Germinal center (tissue), 1 donor: Measurements from ENCODE around the gene COQ8B.
"Not testable (repeated sequence)": the region's sequence is repeated elsewhere in the genome, so short reads cannot be mapped to it uniquely, and the experiment has no call there.

Experiments used
- DNase-seq: peaks from one replicate; pipeline ENCODE4 v3.0.0; 2012; ENCODE audit warnings: mixed read lengths, low spot score

COQ8B gene

DNA sequence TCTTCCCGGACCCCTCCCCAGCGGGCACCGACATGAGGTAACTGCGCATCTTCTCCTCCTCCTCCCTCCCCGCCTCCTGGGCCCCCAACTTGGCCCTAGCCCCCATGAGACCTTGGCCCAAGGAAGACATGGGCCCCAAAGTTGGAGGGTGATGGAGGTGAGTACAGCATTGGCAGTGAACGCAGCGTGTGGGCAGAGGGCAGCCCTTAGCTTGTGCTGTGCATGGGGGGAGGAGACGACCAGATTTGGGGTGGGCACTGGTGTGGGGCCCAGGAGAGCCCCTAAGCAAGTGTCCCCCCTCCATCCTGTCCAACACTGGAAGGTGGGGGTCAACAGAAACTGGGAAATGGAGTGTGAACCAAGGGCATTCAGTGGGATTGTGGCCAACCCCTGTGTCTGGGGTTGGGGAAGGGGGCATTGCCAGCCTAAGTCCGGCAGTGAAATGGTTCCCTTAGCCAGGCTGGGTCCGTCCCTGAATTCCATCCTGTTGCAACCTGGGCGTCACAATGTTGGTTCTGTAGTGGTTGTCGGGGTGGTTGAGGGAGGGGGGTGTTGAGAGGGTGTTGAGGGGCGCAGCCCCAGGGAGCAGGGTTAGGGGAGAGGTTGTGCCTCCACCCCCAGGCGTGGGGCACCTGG lies 49.8 kb downstream of the COQ8B start:
- no peak for DNase-seq

DNA sequence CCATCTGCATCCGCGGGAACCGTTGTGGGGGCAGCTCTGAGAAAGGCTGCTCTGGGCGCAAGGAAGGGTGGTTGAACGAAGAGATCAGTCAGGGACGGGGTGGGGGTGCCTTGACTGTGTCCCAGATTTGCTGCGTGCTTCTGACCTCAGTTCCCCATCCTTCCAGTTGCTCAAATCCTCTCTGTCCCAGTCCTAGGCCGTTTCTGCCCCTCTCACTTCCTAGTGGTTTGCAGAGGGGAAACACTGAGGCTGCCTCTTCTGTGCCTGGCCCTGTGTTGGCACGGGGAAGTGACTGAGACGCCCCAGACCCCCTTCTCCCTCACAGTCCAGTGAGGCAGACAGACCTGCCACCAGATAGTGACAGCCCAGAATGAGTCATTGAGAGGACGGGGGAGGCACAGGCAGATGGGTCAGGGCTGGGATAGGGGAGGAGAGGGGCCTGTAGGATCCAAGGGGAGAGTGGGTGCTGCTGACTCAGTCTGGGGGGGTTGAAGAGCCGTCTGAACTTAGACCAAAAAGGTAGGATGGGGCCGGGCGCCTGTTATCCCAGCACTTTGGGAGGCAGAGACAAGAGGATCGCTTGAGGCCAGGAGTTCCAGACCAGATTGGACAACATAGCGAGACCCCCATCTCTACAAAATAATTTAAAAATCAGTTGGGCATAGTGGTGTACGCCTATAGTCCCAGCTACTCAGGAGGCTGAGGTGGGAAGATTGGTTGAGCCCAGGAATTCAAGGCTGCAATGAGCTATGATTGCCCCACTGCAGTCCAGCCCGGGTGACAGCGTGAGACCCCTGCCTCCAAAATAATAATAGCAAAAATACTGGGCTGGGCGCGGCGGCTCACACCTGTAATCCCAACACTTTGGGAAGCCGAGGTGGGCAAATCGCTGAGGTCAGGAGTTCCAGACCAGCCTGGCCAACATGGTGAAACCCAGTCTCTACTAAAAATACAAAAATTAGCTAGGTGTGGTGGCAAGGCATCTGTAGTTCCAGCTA lies 52.7 kb downstream of the COQ8B start:
- no peak for DNase-seq

DNA sequence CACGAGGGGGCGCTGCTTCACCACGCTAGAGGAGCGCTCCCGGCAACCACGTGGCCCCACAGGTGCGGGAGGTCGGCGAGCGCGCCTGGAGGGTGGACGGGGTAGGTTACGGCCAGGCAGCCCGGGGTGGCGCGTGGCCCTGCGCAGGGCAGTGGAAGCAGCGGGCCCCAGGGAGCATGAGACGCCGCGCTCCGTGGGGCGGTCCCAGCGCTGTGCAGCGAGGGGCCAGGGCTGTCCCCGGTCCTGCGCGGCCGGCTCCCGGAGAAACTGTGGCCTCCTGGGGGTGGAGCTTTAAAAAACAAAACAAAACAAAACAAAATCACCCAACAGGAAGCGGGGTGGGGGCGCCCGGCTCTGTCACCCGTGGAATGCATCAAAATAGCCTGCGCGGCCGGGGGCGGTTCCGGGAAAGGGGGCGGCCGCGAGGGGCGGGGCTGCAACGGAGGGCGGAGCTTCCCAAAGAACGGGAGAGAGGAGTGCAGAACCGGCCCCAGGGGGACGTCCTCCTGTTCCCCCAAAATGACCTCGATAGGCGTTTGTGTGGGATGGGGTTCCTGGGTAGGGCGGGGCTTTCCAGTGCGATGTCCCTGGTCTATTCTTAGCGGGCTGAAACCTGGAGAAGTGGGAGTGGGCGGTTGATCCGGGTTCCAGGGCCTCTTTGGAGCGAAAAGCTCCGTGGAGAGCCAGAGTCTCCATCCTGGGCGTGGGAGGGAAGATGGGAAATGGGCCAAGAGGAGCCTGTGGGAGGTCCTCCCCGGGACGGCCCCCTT lies 53.6 kb downstream of the COQ8B start:
- DNase-seq, result peak; percentile 91

DNA sequence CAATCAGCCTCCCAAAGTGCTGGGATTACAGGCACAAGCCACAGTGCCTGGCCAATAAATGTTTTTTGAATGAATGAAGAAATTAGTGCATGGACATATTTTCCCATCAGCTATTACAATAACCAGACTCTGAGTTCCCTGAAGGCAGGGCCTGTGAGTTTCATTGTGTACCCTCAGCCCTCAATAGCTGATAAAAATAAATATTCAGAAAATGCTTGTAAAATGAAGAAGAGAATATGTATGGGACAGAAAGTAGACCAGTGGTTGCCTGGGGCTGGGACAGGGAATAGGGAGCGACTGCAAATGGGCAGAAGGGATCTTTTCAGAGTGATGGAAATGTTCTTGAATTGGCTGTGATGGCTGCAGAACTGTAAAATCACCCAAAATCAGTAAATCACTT lies 55.1 kb downstream of the COQ8B start:
- DNase-seq, result no peak

DNA sequence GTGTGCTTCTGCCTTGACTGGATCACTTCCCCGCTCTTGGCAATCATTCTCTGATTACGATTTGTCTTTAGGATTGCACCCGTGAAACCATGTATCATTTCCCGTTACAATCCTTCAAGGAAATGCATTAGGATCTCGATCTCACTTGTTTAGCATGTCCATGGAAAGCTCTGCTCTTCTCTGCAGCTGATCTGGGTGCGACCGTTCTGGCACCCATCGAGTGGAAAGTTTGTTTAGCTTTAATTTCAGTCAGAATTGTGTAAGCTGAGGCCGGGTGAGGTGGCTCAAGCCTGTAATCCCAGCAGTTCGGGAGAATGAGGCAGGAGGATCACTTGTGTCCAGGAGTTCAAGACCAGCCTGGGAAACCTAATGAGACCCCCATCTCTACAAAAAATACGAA lies 57.1 kb downstream of the COQ8B start:
- DNase-seq, result no peak

DNA sequence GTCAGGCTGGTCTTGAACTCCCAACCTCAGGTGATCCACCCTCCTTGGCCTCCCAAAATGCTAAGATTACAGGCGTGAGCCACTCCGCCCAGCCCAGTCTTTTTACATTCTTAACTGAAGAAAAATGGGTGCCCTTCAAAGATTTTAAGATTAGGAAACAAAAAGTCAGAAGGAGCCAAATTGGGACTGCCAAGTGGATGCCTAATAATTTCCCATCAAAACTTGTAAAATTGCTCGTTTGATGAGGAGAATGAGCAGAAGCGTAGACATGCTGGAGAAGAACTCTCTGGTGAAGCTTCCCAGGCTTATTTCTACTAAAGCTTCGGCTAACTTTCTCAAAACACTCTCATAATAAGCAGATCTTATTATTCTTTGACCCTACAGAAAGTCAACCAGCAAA lies 57.6 kb downstream of the COQ8B start:
- no peak for DNase-seq

DNA sequence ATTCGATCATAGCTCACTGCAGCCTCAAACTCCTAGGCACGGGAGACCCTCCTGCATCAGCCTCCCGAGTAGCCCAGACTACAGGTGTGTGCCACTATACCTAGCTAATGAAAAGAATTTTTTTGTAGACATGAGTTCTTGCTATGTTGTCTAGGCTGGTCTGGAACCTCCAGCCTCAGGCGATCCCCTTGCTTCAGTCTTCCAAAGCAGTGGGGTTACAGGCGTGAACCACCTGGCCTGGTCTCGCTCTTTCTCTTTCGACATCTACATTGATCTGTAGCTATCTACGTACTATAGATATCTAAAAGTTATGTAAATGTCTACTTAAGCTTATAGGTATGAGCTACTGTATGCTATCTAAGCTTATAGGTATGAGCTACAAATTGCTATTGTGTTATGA lies 58.7 kb downstream of the COQ8B start:
- no peak for DNase-seq

DNA sequence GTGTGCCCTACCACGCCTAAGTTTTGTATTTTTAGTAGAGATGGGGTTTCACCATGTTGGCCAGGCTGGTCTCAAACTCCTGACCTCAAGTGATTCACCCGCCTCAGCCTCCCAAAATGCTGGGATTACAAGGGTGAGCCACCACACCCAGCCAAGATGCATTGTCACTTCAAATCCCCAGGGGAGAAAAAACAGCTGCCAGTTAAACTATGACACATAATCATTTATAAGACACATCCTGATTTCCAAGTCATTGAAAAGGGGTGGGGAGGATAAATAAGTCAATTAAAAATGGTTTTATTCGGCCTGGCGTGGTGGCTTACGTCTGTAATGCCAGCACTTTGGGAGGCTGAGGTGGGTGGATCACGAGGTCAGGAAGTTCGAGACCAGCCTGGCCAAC lies 61.0 kb downstream of the COQ8B start:
- DNase-seq, result not testable (repeated sequence)

DNA sequence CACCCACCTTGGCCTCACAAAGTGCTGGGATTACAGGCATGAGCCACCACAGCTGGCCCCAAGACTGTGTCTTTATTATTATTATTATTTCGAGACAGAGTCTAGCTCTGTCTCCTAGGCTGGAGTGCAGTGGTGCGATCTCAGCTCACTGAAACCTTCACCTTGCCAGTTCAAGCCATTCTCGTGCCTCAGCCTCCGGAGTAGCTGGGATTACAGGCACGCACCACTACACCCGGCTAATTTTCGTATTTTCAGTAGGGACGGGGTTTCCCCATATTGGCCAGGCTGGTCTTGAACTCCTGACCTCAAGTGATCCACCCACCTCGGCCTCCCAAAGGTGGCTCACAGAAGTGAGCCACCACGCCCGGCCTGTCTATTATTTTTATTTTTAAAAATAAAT lies 64.4 kb downstream of the COQ8B start:
- not testable (repeated sequence) for DNase-seq

DNA sequence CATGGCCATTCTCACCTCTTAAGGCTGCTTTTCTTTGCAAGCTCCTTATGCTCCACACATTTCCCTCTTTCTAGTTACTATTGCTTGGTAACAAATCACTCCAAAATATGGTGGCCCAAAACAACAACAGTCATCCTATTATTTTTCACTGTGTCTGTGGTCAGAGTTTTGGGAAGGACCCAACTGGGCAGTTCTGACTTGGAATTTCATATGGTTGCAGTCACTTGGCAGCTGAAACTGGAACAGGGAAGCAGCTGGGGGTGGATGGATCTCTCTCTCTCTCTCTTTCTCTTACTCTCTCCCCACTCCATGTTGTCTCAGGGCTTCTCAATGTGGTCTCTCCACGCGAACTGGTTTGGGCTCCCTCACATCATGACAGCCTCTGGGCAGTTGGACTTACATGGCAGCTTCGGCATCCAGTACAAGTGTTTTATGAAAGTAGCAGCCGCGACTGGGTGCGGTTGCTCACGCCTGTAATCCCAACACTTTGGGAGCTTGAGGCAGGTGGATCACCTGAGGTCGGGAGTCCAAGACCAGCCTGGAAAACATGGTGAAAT lies 65.9 kb downstream of the COQ8B start:
- no peak for DNase-seq

DNA sequence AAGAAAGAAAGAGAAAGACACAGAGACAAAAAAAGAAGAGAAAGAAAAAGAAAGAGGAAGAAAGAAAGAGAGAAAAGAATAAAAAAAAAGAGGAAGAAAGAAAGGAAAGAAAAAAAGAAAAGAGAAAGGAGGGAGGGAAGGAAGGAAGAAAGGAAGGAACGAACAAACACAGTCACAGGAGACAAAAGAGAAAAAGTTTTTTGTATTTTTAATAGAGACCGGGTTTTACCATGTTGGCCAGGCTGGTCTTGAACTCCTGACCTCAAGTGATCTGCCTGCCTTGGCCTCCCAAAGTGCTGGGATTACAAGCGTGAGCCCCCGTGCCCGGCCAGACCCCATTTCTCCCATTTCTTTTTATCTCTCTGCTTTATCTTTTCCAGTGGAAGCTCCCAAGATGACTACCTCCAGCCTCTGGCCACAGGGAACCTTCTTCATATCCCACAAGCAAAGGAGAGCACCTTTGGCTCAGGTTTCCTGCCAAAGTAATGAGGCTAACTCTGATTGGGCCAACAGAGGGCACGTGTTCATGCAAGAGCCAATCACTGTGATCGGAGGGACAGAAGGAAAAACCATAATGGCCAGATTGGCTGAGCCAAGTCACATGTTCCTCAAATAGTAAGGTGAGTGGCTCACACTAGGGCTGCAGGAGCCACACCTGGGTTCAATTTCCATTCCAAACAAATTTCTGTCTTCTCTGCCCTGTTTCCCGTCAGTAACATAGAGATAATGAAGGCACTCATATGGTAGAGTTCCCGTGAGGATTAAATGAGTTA lies 66.6 kb downstream of the COQ8B start:
- not testable (repeated sequence) for DNase-seq

DNA sequence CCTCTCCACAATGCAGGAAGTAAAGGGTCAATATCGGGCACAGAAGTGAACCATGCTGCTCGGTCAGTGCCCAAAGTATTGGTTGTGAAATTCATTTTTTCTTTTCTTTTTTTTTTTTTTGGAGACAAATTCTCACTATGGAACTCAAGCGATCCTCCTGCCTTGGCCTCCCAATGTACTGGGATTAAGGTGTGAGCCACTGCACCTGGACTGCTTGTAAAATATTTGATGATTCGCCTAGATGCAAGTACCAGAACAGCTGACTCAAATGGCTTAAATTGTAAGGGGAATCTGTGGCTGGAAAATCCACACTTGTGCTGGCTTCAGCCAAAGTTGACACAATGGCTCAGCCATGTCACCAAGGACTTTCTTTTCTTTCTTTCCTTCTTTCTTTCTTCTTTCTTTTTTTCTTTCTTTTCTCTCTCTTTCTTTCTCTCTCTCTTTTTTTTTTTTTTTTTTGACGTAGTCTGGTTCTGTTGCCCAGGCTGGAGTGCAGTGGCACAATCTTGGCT lies 69.9 kb downstream of the COQ8B start:
- DNase-seq, result no peak

DNA sequence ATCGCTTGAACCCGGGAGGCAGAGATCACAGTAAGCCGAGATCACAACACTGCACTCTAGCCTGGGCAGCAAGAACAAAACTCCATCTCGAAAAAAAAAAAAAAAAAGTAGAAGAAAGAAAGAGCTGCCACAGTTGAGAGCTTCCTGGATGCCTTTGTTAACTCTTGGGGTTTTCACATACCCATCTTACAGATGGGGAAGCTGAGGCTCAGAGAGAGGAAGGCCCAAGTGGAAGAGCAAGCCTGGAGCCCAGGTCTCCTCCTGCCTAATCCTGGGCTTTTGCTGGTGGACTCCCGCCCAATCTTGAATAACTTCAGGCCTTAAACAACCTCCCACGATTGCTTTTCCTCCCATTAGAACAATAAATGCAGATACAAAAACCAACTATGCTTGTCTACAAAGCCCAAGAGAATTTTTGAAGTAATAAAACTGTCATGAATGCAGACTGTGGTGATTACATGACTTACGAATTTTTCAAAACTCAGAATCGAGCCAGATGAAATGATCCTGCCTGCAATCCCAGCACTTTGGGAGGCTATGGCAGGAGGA lies 73.9 kb downstream of the COQ8B start:
- DNase-seq, result no peak

DNA sequence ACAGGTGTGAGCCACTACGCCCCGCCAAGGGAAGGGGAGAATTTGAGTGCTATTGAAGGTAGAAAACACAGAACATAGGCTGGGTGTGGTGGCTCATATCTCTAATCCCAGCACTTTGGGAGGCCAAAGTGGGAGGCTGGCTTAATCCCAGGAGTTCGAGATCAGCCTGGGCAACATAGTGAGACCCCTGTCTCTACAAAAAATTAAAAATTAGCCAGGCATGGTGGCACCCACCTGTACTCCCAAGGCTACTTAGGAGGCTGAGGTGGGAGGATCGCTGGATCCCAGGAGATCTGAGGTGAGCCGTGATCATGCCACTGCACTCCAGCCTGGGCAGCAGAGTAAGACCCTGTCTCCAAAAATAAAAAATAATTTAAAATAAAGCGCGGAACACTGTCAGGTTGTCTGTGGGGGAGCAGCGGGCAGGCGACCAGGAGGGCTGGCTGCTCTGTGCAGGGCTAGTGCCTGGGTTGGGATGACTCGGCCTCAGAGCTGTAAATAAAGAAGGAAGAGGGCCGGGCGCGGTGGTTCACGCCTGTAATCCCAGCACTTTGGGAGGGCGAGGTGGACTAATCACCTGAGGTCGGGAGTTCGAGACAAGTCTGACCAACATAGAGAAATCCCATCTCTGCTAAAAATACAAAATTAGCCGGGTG lies 74.5 kb downstream of the COQ8B start:
- DNase-seq, result no peak
